ENCODE data around the gene RASSF5. TPM values are rescaled to one million over a fixed set of nuclear protein-coding genes. Genes with fewer than 3 reads are reported as not detected.

RASSF5 gene
- total and polyA plus RNA-seq, 10 of the 15 experiments (the other 5 are each of a cell fraction or from before 2014, with no cell fraction given): 14.0 to 89.6 (median 68.9) TPM

DNA sequence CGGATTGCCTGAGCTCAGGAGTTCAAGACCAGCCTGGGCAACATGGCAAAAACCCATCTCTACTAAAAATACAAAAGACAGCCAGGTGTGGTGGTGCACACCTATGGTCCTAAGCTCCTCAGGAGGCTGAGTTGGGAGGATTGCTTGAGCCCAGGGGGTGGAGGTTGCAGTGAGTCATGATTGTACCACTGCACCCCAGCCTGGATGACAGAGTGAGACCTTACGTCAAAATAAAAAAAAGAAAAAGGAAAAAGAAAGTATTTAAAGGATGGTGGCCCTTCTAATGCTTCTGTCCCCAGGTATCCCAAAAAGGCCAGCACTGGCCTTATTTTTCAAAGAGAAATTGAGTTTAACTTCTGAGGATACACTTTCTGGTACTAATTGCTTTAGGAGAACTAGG lies 35.3 kb upstream of the RASSF5 start (continued):
- TF ChIP-seq, protein P1, sequence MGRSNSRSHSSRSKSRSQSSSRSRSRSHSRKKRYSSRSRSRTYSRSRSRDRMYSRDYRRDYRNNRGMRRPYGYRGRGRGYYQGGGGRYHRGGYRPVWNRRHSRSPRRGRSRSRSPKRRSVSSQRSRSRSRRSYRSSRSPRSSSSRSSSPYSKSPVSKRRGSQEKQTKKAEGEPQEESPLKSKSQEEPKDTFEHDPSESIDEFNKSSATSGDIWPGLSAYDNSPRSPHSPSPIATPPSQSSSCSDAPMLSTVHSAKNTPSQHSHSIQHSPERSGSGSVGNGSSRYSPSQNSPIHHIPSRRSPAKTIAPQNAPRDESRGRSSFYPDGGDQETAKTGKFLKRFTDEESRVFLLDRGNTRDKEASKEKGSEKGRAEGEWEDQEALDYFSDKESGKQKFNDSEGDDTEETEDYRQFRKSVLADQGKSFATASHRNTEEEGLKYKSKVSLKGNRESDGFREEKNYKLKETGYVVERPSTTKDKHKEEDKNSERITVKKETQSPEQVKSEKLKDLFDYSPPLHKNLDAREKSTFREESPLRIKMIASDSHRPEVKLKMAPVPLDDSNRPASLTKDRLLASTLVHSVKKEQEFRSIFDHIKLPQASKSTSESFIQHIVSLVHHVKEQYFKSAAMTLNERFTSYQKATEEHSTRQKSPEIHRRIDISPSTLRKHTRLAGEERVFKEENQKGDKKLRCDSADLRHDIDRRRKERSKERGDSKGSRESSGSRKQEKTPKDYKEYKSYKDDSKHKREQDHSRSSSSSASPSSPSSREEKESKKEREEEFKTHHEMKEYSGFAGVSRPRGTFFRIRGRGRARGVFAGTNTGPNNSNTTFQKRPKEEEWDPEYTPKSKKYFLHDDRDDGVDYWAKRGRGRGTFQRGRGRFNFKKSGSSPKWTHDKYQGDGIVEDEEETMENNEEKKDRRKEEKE (IDR thresholded peaks at IDR 0.05): no peak
- TF ChIP-seq IKZF2 (IDR thresholded peaks at IDR 0.05): no peak
- TF ChIP-seq KAT2A (conservative IDR thresholded peaks at IDR 0.05; ENCODE audit: control insufficient read depth, low read depth, low read length): no peak
- TF ChIP-seq BACH1 (IDR thresholded peaks at IDR 0.05; ENCODE audit: borderline replicate concordance): no peak

- Histone ChIP-seq H3K4me1 (ENCODE audit: control insufficient read depth, insufficient read depth, low read length) (peaks cover 46% of the 10 kb centered on the region), H3K27me3 (replicated peaks in 1 of 2; ENCODE audit: control insufficient read depth in 2 of 2, insufficient read depth in 2 of 2, low read length in 1 of 2) (no peaks in the 10 kb centered on the region), H3K9me3 (replicated peaks; ENCODE audit: control insufficient read depth, insufficient read depth, low read length) (no peaks in the 10 kb centered on the region), H3K4me2 (ENCODE audit: control insufficient read depth, insufficient read depth) (peak overlapping the region; percentile 99), H3K4me3 (peak overlapping the region; percentile 94), H2AFZ (ENCODE audit: control insufficient read depth, low read depth, low read length) (no peak overlapping the region), H3K36me3 (ENCODE audit: control insufficient read depth in 2 of 2, insufficient read depth in 2 of 2, low read length in 1 of 2) (peaks cover 22 to 24% of the 10 kb centered on the region in 2 experiments), H4K20me1 (ENCODE audit: control insufficient read depth, insufficient read depth) (no peaks in the 10 kb centered on the region), H3K9ac (ENCODE audit: control insufficient read depth, insufficient read depth, low read length) (peak overlapping the region; percentile 77), H3K27ac (ENCODE audit: control insufficient read depth, insufficient read depth) (peak overlapping the region; percentile 88), H3K79me2 (ENCODE audit: control insufficient read depth, insufficient read depth, low read length) (peaks cover 38% of the 10 kb centered on the region)
- 18% methylated on average over 3 of the region's 3 CpGs for WGBS (ENCODE audit: insufficient coverage, insufficient replicate concordance, low lambda C conversion rate, missing lambda C conversion rate)
- ChIA-PET POLR2A (interaction anchor here (1.1 to 4.3 kb wide), 5 partner anchors 18 to 163 kb away, joined by 3 to 37 read pairs (median 8); partner anchors contain the start of gene DYRK3), CTCF (interaction anchor here (1.4 to 4.1 kb wide), 6 partner anchors 11 to 136 kb away, joined by 3 to 55 read pairs (median 18); no protein-coding TSS in a partner anchor), RAD21 (ENCODE audit: unreplicated experiment) (interaction anchor here (0.9 to 3.6 kb wide), 5 partner anchors 8 to 495 kb away, joined by 3 to 55 read pairs (median 10); partner anchors contain the start of gene DYRK3), SMC1A (ENCODE audit: uncharacterized antibody, unreplicated experiment) (interaction anchor here (1.1 to 4.4 kb wide), 5 partner anchors 9 to 37 kb away, joined by 3 to 22 read pairs (median 16); partner anchors contain the start of gene RASSF5)
- no peak for FAIRE-seq
- intact Hi-C loops (cut with micrococcal nuclease; ENCODE audit: unreplicated experiment) (loop anchor here (5.0 kb wide), 1 partner anchor 85 kb away; no protein-coding TSS in a partner anchor), in situ Hi-C loops (cut with MboI) (no loop called here)
- ATAC-seq: peak; percentile 16
- BruUV-seq (replicated peaks): no TSS peak
- no peak for DNase-seq (ENCODE audit: low read depth, low spot score)
- no peak for TF ChIP-seq ZNF217 (IDR thresholded peaks at IDR 0.05)
- no peak for TF ChIP-seq EP300 (IDR thresholded peaks at IDR 0.05; ENCODE audit: borderline replicate concordance in 1 of 2, control insufficient read depth in 1 of 2, low read depth in 2 of 2, low read length in 2 of 2)
- no peak for TF ChIP-seq CUX1 (IDR thresholded peaks at IDR 0.05; ENCODE audit: insufficient replicate concordance, low read depth, low read length)
- TF ChIP-seq ATF7 (IDR thresholded peaks at IDR 0.05; ENCODE audit: low read depth): peak; percentile 25; the same call in 1 of the 2 replicates
- TF ChIP-seq BACH1 (IDR thresholded peaks at IDR 0.05; ENCODE audit: borderline replicate concordance): no peak
- no peak for TF ChIP-seq GABPA (IDR thresholded peaks at IDR 0.05; ENCODE audit: low read depth)
- TF ChIP-seq EGR1 (IDR thresholded peaks at IDR 0.05; ENCODE audit: borderline replicate concordance in 1 of 2, low read depth in 2 of 2, low read length in 2 of 2): 0 out of 3 replicates have a peak, but pooled peaks of 1 of the 2 experiments have one; percentile 9
- no peak for TF ChIP-seq BHLHE40 (IDR thresholded peaks at IDR 0.05; ENCODE audit: borderline replicate concordance in 1 of 2, low read depth in 2 of 2, low read length in 1 of 2)
- no peak for TF ChIP-seq TAF1 (IDR thresholded peaks at IDR 0.05; ENCODE audit: borderline replicate concordance, low read depth, low read length)
- TF ChIP-seq IKZF1 (conservative IDR thresholded peaks at IDR 0.05): no peak
- TF ChIP-seq POLR2AphosphoS5 (IDR thresholded peaks at IDR 0.05; ENCODE audit: low read length): no peak
Observed at GRCh38 chr1:206472454-206472853, 34.9 kb upstream of the RASSF5 start.
